Measurements from ENCODE around the gene SPINT1.

Gene SPINT1

DNA sequence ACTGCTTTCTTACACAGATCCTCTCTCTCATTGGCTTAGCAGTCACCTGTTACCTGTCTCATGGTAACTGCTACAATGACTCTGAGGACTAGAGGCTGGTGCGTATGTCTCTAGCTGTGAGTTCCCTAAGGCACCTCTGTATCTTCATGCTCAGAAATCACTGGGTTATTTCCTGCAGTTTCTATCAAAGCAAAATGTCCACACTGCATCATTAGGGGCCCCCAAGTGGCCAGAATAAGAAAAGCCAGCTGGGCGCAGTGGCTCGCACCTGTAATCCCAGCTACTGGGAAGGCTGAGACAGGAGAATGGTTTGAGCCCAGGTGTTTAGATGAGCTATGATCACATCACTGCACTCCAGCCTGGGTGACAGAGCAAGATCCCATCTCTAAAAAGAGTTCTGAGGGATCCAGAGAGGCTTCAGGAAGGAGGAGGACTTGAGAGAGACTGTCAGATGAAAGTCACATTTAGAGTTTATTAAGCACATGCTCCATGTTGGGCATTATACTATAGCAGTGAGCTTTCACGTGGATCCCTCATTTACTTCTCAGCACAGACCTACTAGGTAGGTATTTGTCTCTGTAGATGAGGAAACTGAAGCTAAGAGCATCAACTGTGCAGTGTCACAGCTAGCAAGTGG is 48.1 kb downstream of the SPINT1 start:
- TF ChIP-seq, protein P1, sequence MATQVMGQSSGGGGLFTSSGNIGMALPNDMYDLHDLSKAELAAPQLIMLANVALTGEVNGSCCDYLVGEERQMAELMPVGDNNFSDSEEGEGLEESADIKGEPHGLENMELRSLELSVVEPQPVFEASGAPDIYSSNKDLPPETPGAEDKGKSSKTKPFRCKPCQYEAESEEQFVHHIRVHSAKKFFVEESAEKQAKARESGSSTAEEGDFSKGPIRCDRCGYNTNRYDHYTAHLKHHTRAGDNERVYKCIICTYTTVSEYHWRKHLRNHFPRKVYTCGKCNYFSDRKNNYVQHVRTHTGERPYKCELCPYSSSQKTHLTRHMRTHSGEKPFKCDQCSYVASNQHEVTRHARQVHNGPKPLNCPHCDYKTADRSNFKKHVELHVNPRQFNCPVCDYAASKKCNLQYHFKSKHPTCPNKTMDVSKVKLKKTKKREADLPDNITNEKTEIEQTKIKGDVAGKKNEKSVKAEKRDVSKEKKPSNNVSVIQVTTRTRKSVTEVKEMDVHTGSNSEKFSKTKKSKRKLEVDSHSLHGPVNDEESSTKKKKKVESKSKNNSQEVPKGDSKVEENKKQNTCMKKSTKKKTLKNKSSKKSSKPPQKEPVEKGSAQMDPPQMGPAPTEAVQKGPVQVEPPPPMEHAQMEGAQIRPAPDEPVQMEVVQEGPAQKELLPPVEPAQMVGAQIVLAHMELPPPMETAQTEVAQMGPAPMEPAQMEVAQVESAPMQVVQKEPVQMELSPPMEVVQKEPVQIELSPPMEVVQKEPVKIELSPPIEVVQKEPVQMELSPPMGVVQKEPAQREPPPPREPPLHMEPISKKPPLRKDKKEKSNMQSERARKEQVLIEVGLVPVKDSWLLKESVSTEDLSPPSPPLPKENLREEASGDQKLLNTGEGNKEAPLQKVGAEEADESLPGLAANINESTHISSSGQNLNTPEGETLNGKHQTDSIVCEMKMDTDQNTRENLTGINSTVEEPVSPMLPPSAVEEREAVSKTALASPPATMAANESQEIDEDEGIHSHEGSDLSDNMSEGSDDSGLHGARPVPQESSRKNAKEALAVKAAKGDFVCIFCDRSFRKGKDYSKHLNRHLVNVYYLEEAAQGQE (IDR thresholded peaks at IDR 0.05; ENCODE audit: insufficient read depth in 1 of 2, low read depth in 2 of 2, low read length in 2 of 2), result no peak
- no peak for TF ChIP-seq FOXP2 (optimal IDR thresholded peaks at IDR 0.05; ENCODE audit: borderline replicate concordance, extremely low read depth, extremely low read length, insufficient read depth)
- TF ChIP-seq SIN3A (IDR thresholded peaks at IDR 0.05; ENCODE audit: borderline replicate concordance, insufficient read depth, low read length), result no peak
- TF ChIP-seq POLR2AphosphoS5 (IDR thresholded peaks at IDR 0.05; ENCODE audit: low read depth, low read length), result no peak
- no peak for TF ChIP-seq TAF1 (IDR thresholded peaks at IDR 0.05; ENCODE audit: borderline replicate concordance, insufficient read depth, low read length)

DNA sequence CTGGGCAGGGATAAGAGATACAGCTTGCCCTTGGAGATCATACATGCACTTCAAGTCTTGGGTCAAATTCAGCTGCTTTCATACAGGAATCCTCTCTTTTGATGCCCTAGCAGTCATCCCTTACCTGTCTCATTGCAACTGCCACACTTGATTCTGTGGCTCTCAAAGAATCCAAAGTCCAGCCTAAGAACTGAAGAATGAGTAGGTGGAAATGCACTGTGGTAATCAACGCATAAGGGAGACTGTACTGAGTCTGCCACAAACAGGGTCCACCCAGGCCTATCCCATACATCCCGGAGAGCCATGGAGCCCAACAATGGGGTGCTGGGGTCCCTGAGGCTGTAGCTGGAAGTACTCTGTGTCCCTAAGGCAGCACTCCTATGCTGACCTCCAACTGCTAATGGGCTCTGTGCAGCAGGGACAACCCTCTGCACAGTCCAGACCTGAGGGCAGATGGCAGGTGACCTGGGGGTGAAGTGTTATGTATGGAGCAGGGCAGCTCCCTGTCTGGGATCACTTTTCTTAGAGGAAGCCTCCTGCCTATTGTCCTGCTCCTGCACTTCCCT is 48.7 kb downstream of the SPINT1 start:
- TF ChIP-seq SIN3A (IDR thresholded peaks at IDR 0.05; ENCODE audit: borderline replicate concordance, insufficient read depth, low read length), result no peak
- TF ChIP-seq, protein P1 (IDR thresholded peaks at IDR 0.05; ENCODE audit: insufficient read depth in 1 of 2, low read depth in 2 of 2, low read length in 2 of 2), result no peak
- no peak for TF ChIP-seq TAF1 (IDR thresholded peaks at IDR 0.05; ENCODE audit: borderline replicate concordance, insufficient read depth, low read length)
- TF ChIP-seq POLR2AphosphoS5 (IDR thresholded peaks at IDR 0.05; ENCODE audit: low read depth, low read length), result no peak
- TF ChIP-seq FOXP2 (optimal IDR thresholded peaks at IDR 0.05; ENCODE audit: borderline replicate concordance, extremely low read depth, extremely low read length, insufficient read depth), result no peak

DNA sequence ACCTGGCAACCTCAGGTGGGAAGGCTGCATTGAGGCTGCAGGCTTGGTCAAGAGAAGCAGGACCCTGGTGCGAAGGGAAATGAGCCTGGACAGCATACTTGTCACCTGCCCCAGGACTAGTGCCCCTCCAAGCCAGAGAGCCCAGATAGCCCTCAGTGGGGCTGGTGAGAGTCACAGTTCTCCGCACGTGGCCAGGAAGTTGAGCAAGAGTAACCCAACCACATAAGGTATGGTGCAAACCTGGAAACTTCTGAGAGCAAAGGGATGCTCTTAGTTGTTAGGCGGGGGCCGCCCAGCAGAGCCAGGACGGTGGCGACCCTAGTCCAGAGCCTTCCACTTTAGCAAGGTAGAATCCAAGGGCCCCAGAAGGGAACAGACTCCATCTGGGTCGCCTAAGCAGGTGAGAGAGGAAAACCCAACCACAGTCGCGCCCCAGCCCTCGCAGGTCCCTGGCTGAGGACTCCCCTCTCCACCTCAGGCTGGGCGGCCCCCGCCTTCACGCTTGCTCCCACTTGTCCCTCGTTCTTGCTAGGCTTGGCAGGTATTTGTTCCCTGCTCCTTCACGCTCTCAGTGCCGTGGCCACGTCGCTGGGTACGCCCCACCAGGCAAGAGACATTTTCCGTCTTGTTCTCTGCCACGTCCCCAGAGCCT is 49.3 kb downstream of the SPINT1 start:
- no peak for TF ChIP-seq POLR2AphosphoS5 (IDR thresholded peaks at IDR 0.05; ENCODE audit: low read depth, low read length)
- TF ChIP-seq FOXP2 (optimal IDR thresholded peaks at IDR 0.05; ENCODE audit: borderline replicate concordance, extremely low read depth, extremely low read length, insufficient read depth), result no peak
- TF ChIP-seq SIN3A (IDR thresholded peaks at IDR 0.05; ENCODE audit: borderline replicate concordance, insufficient read depth, low read length), result no peak
- TF ChIP-seq, protein P1 (IDR thresholded peaks at IDR 0.05; ENCODE audit: insufficient read depth in 1 of 2, low read depth in 2 of 2, low read length in 2 of 2), result no peak
- TF ChIP-seq TAF1 (IDR thresholded peaks at IDR 0.05; ENCODE audit: borderline replicate concordance, insufficient read depth, low read length), result no peak

DNA sequence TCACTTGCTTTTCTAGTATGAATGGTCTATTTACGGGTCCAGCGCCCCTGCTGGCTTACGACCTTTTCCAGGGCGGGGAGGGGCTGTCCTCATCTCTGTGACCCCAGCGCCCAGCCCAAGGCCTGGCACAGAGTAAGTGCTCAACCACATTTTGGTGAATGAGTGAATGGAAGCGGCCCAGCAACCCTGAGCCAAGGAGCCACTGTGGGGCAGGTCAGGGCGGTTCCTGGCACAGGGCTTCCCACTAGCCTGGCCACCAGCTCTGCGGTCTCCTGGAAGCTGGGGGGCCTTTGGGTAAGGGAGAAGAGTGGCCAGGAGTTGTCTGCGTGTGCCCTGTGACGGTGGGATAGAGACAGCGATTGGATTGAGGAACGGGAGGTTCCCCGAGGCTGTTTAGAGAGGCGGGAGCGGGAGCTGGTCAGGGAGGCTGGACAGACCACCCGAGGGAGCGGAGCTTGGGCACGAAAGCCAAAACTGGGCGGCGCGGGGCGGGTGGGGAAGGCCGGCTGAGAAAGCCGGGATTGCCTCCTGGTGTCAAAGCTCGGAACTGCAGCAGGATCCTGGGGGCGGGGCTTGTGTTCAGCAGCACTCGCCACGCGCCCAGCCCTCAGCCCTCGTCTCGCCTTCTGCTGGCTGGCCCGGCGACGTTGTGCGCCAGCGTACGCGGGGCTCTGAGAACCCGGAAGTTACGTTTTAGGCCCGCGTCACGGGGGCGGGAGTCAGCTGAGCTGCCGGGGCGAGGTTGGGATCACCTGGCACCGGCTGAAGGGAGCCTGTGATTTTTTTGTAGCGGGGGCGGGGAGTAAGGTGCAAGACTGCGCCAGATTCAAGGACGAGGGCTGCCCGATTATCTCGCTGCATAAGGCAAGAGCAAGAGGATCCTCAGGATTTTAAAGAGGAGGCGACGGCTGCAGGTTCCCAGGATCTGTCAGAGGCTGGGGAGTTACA is 50.2 kb downstream of the SPINT1 start, which contains the start of gene VPS18:
TSS of gene VPS18 (plus strand) at position 718 of the 948 bp plus-strand sequence. CDS start 319 bp downstream, outside the sequence.
- TF ChIP-seq, protein P1 (IDR thresholded peaks at IDR 0.05; ENCODE audit: insufficient read depth in 1 of 2, low read depth in 2 of 2, low read length in 2 of 2), result no peak
- TF ChIP-seq POLR2AphosphoS5 (IDR thresholded peaks at IDR 0.05; ENCODE audit: low read depth, low read length) (peak; percentile 77; the same call in 1 of the 2 replicates), FOXP2 (optimal IDR thresholded peaks at IDR 0.05; ENCODE audit: borderline replicate concordance, extremely low read depth, extremely low read length, insufficient read depth) (peak; percentile 93), SIN3A (IDR thresholded peaks at IDR 0.05; ENCODE audit: borderline replicate concordance, insufficient read depth, low read length) (peak; percentile 93; the same call in 1 of the 2 replicates)

All from PFSK-1 (cell line).